Lung microvascular endothelial cell (primary cell): ENCODE measurements around the gene TBX1. TPM values are rescaled to one million over a fixed set of nuclear protein-coding genes. Genes with fewer than 3 reads are reported as not detected.

Experiments used
- DNase-seq, 2 donors: peaks; one replicate each; pipeline versions ENCODE4 v3.0.0 to v3.0.0-alpha.2; 2010; ENCODE audit warnings: low read depth in 2 of 2
- total RNA-seq: library from RNA; depleted of rRNA; stranded (reverse); fragments of >200 nt; gene quantifications from 2 replicates; pipeline ENCODE4 v1.2.1, GENCODE V29; 2014

TBX1 gene
- total RNA-seq, 1 donor from 2014 or later, result 74.2 TPM

DNA sequence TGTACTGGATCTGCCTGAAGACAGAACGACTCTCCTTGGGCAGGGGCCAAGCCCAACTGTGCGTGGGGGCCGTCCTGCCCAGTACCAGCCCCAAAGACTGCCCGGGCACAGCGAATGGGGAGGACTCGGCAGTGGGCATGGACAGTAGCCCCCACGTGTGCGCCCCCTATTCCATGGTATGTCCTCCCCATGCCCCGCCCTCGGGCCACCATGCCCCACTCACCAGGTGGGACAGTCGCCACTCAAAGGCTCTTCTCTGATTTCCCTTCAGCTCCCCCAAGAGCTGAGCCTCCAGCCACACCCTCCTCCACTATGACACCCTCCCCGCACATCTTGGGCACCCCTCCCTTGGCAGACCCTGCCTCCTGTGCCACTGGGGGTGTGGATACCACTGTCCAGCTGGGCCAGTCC is 50.6 kb downstream of the TBX1 start:
- DNase-seq, result no peak

DNA sequence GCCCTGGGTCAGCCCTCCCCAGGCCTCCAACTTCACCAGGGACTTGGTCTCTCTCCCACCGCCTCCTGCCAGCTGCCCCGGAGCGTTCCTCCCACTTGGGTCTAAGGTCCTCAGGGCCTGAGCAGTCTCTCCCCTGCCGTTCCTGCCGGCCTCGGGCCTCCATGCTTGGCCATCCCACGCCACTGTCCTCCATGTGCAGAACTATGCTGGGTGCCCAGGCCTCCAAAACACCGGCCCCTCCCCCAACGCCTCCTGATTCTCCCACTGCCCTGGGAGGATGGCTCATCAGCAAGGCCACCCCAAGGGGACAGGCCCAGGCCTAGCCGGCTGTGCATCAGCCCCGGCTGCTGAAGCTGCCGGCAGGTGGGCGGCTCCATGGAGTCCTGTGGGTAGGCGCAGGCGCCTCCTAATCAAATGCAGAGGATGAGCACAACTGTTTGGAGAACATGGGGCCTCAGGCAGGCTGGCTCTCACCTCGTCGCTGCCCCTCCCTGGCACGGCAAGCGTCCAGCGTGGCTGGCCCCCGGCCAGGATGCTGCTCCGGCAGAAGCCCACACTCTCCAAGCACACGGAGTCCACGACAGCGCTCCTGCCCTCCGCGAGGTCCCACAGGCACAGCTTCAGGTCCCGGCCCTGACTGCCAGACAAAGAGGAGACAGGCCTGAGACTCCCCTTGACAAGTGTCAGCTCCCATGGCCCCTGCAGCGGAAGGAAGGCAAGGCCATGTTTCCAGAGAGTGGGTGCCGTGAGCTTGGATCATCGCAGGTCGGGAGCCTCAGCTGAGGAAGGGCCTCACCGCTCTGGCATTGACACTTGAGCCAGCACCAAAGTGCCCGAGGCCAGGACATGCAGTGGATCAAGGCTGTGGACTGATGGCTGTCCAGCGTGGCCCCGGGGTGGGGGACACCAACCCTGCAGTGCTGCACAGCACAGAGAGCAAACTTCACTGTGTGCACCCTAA is 51.5 kb downstream of the TBX1 start:
- DNase-seq, result no peak

DNA sequence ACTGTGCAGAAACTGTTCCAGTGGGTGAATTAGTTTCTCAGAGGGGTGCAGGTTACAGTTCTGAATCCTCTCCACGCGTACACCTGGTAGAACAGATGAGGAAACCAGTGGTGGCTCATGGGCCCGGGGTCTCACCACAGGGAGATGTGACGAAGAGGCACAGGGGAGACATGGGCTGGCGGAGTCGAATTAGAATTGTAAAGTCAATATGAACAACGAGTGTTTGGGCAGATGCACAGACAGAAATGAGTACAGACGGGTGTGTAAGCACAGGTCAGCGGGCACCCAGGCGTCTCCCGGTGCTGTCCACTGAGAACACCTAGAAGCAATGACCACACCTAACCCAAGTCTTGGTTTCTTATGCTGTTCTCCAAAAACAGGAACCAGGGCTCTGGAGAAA is 52.3 kb downstream of the TBX1 start:
- no peak for DNase-seq

DNA sequence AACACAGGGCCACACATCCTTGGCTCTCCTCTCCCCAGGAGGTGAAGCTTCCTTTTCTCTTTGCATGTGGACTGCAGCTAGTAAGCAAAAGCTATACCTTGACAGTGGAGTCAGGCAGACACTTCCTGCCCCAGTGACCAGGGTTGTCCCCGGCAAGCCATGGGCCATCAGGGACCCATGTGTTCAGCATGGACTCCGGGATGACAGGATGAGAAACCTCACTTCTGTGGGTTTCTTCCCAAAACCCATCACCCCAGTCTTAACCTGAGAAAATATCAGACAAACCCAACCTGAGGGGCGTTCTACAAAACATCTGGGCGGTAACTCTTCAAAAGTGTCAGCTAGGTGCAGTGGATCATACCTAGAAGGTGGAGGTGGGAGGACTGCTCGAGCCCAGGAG is 53.9 kb downstream of the TBX1 start:
- DNase-seq, result no peak

DNA sequence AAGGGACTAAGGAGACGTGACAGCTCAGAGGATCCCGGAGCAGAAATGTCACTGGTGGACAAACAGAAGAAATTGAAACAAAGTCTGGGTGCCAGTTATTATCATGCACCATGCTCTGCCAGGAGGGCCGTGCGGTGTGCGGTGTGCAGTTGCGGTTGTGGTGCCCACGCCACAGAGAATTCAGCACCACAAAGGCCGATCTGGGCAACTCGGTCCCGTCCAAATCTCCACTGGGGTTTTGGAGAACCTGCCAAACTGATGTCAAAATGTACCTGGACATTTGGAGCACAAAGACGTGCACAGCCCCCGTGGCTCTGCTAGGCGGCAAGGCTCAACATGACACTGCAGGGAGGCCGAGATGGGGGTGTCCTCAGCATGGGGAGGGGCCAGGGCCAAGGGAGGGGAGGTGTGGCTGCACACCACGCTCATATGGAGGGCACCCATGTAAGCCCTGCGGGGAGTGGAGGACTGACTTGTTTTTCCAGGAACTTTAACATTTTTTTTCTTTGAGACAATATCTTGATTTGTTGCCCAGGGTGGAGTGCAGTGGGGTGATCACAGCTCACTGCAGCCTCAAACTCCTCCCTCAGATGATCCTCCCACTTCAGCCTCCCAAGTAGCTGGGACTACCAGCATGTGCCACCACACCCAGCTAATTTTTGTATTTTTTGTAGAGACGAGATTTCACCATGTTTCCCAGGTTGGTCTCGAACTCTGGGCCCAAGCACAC is 54.7 kb downstream of the TBX1 start:
- DNase-seq, result no peak

DNA sequence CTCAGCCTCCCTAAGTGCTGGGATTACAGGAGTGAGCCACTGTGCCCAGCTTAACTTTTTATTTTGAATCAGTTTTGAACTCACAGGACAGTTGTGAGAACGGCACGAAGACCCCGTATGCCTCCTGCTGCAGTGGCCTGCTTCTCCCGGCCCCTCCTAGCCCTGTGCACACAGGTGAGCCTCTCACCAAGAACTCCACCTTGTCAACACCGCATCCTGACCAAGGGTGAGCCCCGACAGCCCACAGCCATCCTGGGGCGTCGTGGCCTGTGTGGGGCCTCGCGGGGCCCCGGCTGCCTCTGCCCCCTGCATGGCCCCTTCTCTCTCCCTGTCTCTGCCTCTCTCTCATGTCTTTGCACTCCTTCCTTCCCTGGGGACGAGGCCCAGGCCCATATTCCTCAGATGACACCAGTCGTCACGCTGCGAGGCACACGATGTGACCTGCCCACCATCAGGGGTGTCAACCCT is 55.3 kb downstream of the TBX1 start:
- DNase-seq, result no peak

DNA sequence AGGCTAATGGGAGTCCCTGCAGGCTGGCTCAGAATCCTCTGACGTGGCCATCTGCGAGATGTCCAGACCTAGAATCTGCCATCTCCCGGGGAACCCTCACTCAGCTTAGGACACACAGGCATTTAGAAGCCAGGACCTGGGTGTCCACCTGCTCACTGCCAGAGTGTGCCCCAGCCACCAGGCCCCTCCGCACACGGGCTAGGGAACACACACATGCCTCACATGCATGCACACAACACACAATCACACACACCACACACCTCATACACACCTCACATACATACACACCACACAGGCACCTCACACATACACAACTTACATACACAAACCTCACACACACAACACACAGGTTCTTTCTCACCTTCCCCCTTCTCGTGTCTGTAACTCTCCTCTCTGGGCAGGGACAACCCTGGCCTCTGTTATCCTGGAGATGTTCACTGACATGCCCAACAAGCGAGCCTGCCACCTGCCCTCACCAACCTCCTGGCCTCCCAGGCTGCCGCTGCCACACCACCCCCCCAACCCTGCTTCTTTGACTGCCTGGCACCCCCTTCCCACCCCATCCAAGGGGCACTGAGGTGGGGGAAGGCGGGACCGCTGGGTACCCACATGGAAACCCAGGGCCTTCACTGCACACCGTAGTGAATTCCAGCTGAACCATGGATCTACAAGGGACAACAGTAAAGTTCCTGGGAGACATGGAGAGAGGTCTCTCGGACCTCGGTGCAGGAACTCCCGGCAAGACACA is 56.0 kb downstream of the TBX1 start:
- DNase-seq, result no peak

Other genes with a start within 250 kb of the TBX1 start
- gene CLDN5, start 236.4 kb upstream of the TBX1 start, total RNA-seq, result 533 and 904 TPM in 2 replicates
- gene SEPTIN5, start 46.3 kb upstream of the TBX1 start, total RNA-seq, result 14.8 and 19.8 TPM in 2 replicates
- gene GP1BB, start 37.2 kb upstream of the TBX1 start, total RNA-seq, result 2.6 and 3.0 TPM in 2 replicates
- 3.5 and 4.4 TPM in 2 replicates for gene GNB1L, start 94.1 kb downstream of the TBX1 start, total RNA-seq
- gene RTL10, start 94.1 kb downstream of the TBX1 start, total RNA-seq, result 17.7 and 25.8 TPM in 2 replicates
- 222 and 628 TPM in 2 replicates for gene COMT, start 181.0 kb downstream of the TBX1 start, total RNA-seq
- 55.6 and 63.5 TPM in 2 replicates for gene TXNRD2, start 181.0 kb downstream of the TBX1 start, total RNA-seq